Esophagus squamous epithelium (tissue), 4 donors: Measurements from ENCODE around the gene ARMH1.

Experiments used
- CTCF ChIP-seq, 6 experiments: fragments of 450-650 bp in 4 of 6; fragments of 200-600 bp in 2 of 6; sonication (generic) in 2 of 6; IDR thresholded peaks; one replicate each; pipeline ENCODE4 v1.5.1; 2016 to 2019; ENCODE audit warnings: antibody characterized with exemption in 6 of 6, mild to moderate bottlenecking in 4 of 6, moderate library complexity in 4 of 6
- POLR2A ChIP-seq, 4 donors: fragments of 450-650 bp; IDR thresholded peaks; one replicate each; pipeline ENCODE4 v1.6.1; 2017; ENCODE audit warnings: antibody characterized with exemption in 4 of 4, mild to moderate bottlenecking in 4 of 4, moderate library complexity in 3 of 4

GRCh38 chr1:44719318-44719717, 44.8 kb downstream of the ARMH1 start:
- no peak for TF ChIP-seq CTCF (IDR thresholded peaks at IDR 0.05)
- TF ChIP-seq POLR2A (IDR thresholded peaks at IDR 0.05): no peak
